Breast epithelium (tissue), 4 donors: Measurements from ENCODE around the gene HIPK4. TPM values are rescaled to one million over a fixed set of nuclear protein-coding genes. Genes with fewer than 3 reads are reported as not detected.

Experiments used
- DNase-seq, 2 donors: peaks; one replicate each; pipeline ENCODE4 v3.0.0-alpha.2; 2019; ENCODE audit warnings: low spot score in 2 of 2
- H3K27ac ChIP-seq, 2 donors: fragments of 200-600 bp; sonication (generic) in 1 of 2; one replicate each; pipeline ENCODE4 v1.5.1; 2016 to 2019; ENCODE audit warnings: mild to moderate bottlenecking in 1 of 2
- H3K27me3 ChIP-seq, 2 donors: fragments of 200-600 bp; sonication (generic) in 1 of 2; one replicate each; pipeline versions ENCODE4 v1.5.1 to v1.6.0; 2017 to 2019; ENCODE audit warnings: control low read depth in 1 of 2, mild to moderate bottlenecking in 1 of 2
- H3K36me3 ChIP-seq: fragments of 200-600 bp; one replicate; pipeline ENCODE4 v1.5.1; 2019
- H3K4me1 ChIP-seq, 2 donors: fragments of 200-600 bp; sonication (generic); one replicate each; pipeline ENCODE4 v1.5.1; 2016 to 2019; ENCODE audit warnings: control low read depth in 1 of 2
- H3K4me3 ChIP-seq, 3 donors: fragments of 200-600 bp; sonication (generic); 1 replicate in 2 of 3; 2 replicates in 1 of 3; pipeline ENCODE4 v1.5.1; 2016 to 2019; ENCODE audit warnings: mild to moderate bottlenecking in 3 of 3, moderate library complexity in 2 of 3
- H3K9me3 ChIP-seq, 2 donors: fragments of 200-600 bp; sonication (generic) in 1 of 2; one replicate each; pipeline ENCODE4 v1.5.1; 2016 to 2019; ENCODE audit warnings: control low read depth in 1 of 2
- CTCF ChIP-seq, 3 donors: fragments of 450-650 bp; IDR thresholded peaks; one replicate each; pipeline ENCODE4 v1.5.1; 2016 to 2017; ENCODE audit warnings: antibody characterized with exemption in 3 of 3, mild to moderate bottlenecking in 3 of 3, moderate library complexity in 3 of 3
- POLR2A ChIP-seq: fragments of 450-650 bp; IDR thresholded peaks from one replicate; pipeline ENCODE4 v1.6.1; 2016; ENCODE audit warnings: antibody characterized with exemption, mild to moderate bottlenecking, moderate library complexity
- POLR2AphosphoS5 ChIP-seq, 3 donors: sonication (generic); formaldehyde crosslinking; IDR thresholded peaks; one replicate each; pipeline ENCODE4 v1.6.1; 2017; ENCODE audit warnings: antibody characterized with exemption in 3 of 3
- intact Hi-C: fragments of 100-400 bp; cut with DNase I; formaldehyde crosslinking; loops from one replicate; pipeline ENCODE4 v1.15.1; 2023; ENCODE audit warnings: low total_unique reads
- total RNA-seq, 3 donors: library from RNA; depleted of rRNA; stranded (reverse); fragments of >200 nt; gene quantifications; one replicate each; pipeline ENCODE4 v1.1.0, GENCODE V29; 2016

HIPK4 gene
- total RNA-seq, 3 donors from 2014 or later: 0.16 to 0.33 TPM; not detected in 1

- intact Hi-C loops: no loop called here
- no peak for TF ChIP-seq POLR2AphosphoS5 (IDR thresholded peaks at IDR 0.05)
- no peak for TF ChIP-seq POLR2A
Observed at GRCh38 chr19:40393894-40394815, 4.2 kb upstream of the HIPK4 start.

GRCh38 chr19:40392894-40393517, 3.0 kb upstream of the HIPK4 start:
- Histone ChIP-seq H3K36me3 (no peaks in the 10 kb centered on the region), H3K4me3 (no peak overlapping the region), H3K27me3 (no peaks in the 10 kb centered on the region), H3K27ac (peak overlapping the region in 1 of 2 donors; percentile 25), H3K4me1 (peaks cover 0 to 10% of the 10 kb centered on the region in 2 donors), H3K9me3 (no peaks in the 10 kb centered on the region)
- peak; percentile 40 to 61 for DNase-seq
- intact Hi-C loops: no loop called here
- TF ChIP-seq POLR2AphosphoS5 (IDR thresholded peaks at IDR 0.05) (no peak), CTCF (IDR thresholded peaks at IDR 0.05) (peak in 2 of 3 donors; percentile 40 to 65), POLR2A (no peak)

More at GRCh38 chr19:40393894-40394815, 4.2 kb upstream of the HIPK4 start:
- H3K27ac ChIP-seq: no peak overlapping the region
- H3K27me3 ChIP-seq: no peaks in the 10 kb centered on the region
- H3K4me1 ChIP-seq: peaks cover 0 to 10% of the 10 kb centered on the region in 2 donors
- no peaks in the 10 kb centered on the region for H3K36me3 ChIP-seq
- H3K4me3 ChIP-seq: no peak overlapping the region
- no peak for DNase-seq
- no peaks in the 10 kb centered on the region for H3K9me3 ChIP-seq

GRCh38 chr19:40392123-40392522, 2.1 kb upstream of the HIPK4 start:
- H3K27ac ChIP-seq: no peak overlapping the region
- TF ChIP-seq POLR2AphosphoS5 (IDR thresholded peaks at IDR 0.05): no peak
- no peak for TF ChIP-seq POLR2A
- TF ChIP-seq CTCF (IDR thresholded peaks at IDR 0.05): no peak

GRCh38 chr19:40389404-40390083, 437 bp downstream of the HIPK4 start:
- Histone ChIP-seq H3K36me3 (no peaks in the 10 kb centered on the region), H3K27me3 (no peaks in the 10 kb centered on the region)
- no peak for DNase-seq

More at GRCh38 chr19:40392123-40392522, 2.1 kb upstream of the HIPK4 start:
- Histone ChIP-seq H3K36me3 (no peaks in the 10 kb centered on the region), H3K27me3 (no peaks in the 10 kb centered on the region), H3K9me3 (no peaks in the 10 kb centered on the region), H3K4me1 (peaks cover 0 to 10% of the 10 kb centered on the region in 2 donors), H3K4me3 (no peak overlapping the region)
- intact Hi-C loops: no loop called here
- no peak for DNase-seq

More at GRCh38 chr19:40389404-40390083, 437 bp downstream of the HIPK4 start:
- H3K4me1 ChIP-seq: peaks cover 0 to 10% of the 10 kb centered on the region in 2 donors
- H3K9me3 ChIP-seq: no peaks in the 10 kb centered on the region
- H3K4me3 ChIP-seq: no peak overlapping the region
- no peak overlapping the region for H3K27ac ChIP-seq
- intact Hi-C loops: no loop called here
- TF ChIP-seq CTCF (IDR thresholded peaks at IDR 0.05) (no peak), POLR2AphosphoS5 (IDR thresholded peaks at IDR 0.05) (no peak), POLR2A (no peak)
